ENCODE measurements around the gene ZDHHC19.
A peak's percentile ranks its signal among the peaks of the same experiment; 100 is the strongest.
"Not testable (repeated sequence)": the region's sequence is repeated elsewhere in the genome, so short reads cannot be mapped to it uniquely, and the experiment has no call there.

The ZDHHC19 gene

DNA sequence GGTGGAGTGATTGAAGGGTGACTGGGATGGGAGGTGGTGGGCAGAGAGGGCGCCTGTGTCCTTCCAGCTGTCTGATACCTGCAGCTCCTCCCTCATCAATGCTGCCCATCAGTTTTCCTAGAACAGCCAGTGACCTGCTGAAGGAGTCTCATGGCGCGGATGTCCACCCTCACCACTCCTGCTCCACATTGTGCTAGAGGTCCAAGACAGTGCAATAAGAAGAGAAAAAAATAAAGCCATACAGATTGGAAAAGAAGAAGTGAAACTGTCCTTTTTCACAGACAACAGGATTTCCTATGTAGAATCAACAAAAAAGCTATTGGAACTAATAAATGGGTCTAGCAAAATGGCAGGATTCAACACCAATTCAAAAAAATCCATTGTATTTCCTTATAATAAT lies 7.4 kb downstream of the ZDHHC19 start:
- no peak for DNase-seq (ENCODE audit: low read depth)

DNA sequence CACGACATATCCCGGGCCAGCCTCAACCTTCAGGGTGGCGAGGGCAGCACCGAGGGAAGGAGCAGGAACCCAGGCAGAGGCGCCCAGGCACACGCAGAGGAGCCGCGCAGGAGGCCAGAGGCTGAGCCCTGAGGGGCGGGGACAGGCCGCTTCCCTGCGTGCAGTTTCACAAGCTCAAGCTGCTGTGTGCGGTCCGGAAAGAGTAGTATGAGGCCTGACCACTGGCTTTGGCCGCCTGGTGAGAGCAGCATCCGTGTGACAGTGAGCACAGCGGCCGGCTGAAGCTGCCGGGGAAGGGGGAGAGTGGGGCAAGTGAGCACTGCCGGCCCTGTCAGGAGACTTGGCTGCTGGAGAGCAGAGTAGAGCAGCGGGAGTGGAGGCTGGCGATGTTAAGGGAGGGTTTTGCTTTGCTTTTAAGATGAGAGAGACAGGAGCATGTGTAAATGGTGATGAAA lies 8.7 kb downstream of the ZDHHC19 start:
- peak; percentile 25 for DNase-seq (ENCODE audit: low read depth)

DNA sequence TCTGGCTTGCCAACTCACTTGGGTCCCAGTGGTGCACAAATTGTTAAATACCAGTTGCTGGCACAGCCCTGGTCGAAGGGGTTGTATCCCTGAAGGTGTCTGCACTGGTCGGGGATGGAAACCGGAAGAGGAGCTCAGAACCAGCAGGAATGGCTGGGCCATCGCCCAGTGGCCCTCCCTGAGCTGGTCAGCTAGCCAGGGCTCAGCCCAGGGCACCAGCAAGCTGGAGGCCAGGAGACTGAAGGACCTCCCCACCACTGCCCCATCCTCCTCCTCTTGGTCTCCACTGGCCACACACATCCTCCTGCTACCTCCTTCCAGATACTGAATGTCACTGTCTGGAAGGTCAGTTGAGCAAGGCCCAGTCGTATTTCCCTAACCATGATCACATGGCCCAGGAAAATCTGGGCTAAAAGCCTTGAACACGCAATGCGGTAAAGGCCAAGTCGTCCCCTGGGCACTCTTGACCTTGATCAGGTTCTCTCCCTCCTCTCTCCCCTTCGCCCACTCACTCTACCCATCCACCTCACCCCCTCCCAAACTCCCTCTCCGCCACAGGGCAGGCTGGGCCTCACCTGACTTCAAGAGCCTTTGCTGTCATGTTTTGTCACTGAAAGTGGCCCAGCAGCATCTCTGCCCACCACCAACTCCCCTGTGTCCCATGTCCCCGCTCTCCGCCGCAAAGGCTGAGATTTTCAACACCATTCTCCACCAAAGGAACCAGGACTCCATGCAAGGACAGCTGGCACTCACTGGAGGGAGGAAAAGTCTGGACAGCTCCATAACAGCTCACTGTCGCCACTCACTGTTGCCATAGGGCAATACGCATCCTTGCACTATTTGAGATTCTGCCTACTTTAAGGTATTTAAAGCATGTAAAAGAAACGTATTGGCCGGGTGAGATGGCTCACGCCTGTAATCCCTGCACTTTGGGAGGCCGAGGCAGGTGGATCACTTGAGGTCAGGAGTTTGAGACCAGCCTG lies 12.1 kb downstream of the ZDHHC19 start:
- DNase-seq (ENCODE audit: low read depth): no peak

DNA sequence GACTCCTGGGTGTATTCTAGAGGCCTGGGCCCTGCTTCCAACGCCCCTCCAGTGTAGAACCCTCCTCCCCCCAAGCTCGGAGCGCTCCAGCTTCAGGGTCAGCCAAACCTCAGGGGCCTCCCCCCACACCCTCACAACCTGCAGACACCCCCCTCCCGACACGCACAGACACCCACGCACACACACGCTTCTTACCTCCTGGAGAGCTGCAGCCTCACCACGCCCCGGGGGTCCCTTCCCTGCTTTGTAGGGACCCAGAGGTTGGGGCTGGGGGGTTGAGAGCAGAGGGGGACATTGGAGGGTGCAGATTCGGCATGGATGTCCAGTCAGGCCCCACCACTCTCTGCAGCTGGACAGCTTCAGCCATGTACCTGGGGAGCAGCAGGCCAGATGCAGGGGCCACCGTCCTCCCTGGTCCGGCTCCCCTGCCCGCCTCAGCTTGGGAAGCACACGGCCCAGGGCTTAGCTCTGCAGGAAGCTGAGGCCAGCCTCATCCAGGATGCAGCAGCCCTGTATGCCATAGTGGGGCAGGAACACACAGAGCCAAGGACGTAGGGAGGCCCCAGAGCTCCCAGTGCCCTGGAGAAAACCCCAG lies 13.0 kb downstream of the ZDHHC19 start:
- no peak for DNase-seq (ENCODE audit: low read depth)

DNA sequence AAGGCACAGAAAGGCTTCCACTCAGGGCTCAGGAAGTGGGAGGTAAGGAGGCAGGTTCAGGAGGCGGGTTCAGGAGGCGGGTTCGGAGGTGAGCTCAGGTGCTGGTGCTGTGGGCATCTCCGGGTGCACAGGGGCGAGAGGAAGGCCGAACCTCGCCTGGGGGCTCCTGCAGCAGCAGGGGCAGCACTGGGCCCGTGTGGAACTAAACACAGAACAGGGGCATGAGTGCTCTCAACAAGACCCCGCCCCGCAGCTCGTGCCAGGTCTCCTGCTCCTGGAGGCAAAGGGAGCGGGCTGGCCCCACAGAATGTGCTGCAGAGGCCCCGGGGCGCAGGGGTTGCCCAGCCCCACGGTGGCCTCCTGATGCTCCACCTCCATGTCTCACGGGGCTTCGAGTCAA lies 13.7 kb downstream of the ZDHHC19 start:
- DNase-seq (ENCODE audit: low read depth): no peak

DNA sequence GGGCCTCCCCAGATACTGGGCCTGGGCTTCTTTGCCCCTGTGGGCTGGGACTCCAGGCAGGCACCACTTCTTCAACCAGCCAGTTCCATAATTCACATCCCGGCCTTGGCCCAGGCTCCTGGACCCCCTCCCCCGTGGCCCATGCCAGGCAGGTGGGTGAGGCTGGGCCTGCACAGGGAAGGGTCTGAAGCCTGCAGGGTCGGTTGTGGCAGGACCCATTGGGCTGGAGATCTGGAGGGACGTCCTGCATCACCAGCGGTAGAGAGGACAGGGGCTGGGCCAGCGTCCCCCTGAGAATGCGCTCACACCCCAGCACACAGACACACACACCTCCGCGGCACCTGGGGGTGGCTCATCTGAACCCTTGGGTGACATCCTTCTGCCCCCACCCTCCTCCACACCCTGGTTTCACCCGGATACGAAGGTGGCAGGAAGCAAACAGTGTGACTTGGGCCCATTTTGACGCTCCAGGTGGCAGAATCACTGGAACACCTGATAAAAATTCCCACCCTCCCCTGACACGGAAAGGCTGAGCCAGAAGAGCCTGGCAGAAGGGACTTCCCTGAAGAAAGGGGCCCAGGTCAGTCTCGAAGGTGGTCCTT lies 15.4 kb downstream of the ZDHHC19 start:
- no peak for DNase-seq (ENCODE audit: low read depth)

DNA sequence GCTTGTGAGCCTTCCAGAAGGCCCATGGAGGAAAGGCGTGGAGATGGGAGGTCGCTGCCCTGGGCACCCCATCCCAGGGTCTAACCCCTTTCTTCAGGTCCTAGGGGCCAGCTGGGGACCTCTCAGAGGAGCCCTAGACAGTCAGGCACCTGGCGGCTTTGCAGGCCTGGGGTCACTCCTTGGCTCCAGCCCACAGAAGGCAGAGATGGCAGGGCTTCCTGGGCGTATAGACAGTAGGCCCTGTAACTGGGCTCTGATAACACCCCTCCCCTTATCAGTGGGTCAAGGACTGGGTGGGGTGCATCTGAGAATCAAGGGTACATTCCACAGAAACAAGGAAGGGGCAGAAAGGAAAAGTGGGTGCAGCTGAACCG lies 16.7 kb downstream of the ZDHHC19 start:
- no peak for DNase-seq (ENCODE audit: low read depth)

DNA sequence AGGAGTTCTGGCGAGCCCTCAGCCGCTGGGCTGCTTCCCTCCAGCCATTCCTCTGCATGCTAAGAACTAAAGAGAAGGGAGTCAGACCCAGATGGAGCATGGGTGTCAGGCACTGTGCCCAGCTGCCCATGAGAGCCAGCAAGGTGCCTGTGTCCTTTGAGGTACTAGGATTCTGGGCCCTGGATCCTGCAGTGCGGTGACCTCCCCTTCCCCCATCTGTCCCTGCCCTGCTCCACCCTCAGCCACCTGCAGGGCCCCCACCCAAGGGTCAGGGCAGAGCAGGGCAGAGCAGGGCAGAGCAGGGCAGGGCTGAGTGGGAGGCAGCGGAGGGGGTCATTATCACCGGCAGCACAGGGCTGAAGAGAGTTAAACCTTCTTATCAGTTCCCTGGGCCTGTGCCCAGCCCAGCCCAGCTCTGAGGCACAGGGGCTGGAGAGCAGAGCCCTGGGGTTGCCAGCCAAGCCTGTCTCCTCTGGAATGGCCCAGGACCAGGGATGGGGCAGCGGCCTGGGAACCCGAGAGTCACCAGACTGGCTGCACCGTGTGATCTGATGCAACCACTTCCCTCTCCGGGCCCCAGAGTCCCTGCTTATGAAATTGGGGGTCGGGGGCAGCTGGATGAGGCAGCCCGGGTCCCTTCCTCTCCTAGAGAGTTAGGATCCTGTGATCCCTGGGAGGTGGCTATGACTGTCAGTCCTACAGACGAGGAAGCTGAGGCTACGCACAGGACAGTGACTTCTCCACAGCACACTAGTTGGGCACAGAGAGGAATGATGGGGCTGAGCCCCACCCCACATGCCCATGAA lies 17.3 kb downstream of the ZDHHC19 start:
- no peak for DNase-seq (ENCODE audit: low read depth)

DNA sequence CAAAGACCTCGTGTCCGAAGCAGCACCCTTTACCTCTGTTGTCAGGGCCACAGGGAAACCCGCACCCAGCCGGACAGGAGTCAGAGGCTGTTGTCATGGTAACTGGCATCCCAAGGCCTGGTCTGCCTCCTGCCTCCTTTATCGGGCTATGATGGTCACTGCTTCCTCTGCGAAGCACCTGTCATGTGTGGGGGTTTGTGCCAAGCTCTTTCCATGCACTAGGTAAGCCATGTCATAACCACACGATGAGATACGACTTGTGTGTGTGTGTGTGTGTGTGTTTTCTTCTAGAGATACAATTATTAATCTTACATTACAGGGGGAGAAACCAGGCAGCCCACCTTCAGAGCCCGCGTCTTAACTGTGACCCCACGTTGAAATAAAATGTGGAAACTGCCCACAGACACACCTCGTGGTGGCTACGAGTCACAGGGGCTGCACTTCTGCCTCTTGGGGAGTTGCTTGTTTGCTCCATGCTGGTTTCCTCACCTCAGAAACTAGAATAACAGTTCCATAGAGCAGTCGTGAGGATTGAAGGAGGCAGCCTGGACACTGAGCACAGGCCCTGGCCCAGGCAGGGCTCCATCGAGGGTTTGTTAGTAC lies 18.0 kb downstream of the ZDHHC19 start:
- DNase-seq (ENCODE audit: low read depth): no peak

DNA sequence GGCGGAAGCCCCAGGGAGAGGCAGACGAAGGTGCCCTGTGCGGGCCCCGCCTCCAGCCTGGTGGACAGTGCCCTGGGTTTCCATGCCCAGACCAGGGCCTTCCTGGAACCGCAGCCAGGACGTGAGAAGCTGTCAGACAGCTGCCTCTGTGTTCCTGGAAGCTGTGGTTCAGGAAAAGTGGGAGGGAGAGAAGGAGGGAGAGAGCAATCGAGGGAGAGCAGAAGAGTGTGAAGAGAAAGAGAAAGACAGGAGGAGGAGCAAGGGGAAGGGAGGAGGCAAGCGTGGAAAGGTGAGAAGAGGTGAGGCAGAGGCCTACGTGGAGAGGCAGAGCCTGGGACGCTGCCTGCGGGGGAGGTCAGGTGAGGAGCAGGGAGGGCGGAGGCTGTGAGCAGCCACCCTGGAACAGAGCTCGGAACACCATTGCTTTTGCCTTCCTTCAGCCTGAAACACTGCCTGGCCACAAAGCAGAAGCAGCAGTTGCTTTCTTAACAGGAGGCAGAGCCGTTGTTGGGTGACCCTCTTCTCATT lies 18.6 kb downstream of the ZDHHC19 start:
- no peak for DNase-seq (ENCODE audit: low read depth)

DNA sequence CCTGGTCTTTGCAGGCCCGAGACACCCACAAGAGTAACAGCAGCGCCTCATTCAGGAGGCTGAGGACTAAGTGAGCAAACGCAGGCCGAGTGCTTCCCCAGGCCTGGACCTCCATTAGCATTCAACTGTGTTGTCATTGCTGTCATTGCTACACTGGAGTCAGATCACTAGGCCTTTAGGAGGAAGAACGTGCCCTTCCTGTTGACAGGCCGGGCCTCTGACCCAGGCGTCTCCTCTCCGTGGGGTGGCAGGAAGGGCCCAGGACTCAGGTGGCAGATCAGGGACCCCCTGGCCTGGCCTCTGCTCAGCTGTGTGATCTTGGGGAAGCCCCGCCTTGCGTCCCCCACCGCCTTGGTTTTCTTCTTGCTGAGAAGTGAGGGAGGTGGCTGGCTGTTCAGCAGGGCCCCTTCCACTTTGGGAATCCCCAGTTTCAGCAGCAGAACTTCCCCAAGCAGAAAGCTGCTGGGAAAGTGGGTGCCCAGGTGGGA lies 19.1 kb downstream of the ZDHHC19 start:
- no peak for DNase-seq (ENCODE audit: low read depth)

DNA sequence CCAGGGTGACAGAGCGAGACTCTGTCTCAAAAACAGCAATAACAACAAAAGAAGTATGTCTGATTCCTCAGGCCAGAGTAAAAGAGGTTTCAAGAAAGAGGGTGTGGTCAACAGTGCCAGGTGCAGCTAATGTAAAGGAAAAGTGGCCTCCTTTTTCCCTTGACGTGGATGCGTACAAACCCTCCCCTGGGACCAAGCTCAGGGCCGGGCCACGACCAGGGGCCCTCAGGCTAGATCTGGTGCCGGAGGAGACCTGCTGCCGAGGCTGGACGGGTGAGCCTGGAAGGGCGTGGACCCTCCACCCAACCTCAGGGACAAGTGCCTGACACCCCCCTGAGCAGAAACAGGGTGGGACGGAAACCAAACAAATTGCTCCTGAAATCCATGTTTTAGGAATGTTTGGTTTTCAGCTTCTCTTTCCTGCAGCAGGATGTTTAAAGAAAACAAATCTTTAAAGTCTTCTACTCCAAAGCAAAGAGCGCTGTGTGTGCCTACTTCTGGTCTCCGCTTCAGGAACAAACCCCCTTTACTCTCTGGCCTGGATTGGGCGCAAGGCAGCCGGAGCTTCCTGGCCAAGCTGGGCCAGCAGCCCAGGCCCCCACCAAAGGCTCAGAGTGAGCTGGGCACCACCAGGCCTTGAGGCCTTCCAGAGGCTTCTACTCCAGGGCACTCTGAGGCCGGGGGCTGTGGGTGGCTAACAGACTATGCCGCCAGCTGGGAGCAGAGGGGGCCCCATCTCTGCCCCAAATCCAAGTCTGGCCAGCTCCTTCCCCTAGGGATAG lies 21.4 kb downstream of the ZDHHC19 start:
- DNase-seq (ENCODE audit: low read depth): no peak

DNA sequence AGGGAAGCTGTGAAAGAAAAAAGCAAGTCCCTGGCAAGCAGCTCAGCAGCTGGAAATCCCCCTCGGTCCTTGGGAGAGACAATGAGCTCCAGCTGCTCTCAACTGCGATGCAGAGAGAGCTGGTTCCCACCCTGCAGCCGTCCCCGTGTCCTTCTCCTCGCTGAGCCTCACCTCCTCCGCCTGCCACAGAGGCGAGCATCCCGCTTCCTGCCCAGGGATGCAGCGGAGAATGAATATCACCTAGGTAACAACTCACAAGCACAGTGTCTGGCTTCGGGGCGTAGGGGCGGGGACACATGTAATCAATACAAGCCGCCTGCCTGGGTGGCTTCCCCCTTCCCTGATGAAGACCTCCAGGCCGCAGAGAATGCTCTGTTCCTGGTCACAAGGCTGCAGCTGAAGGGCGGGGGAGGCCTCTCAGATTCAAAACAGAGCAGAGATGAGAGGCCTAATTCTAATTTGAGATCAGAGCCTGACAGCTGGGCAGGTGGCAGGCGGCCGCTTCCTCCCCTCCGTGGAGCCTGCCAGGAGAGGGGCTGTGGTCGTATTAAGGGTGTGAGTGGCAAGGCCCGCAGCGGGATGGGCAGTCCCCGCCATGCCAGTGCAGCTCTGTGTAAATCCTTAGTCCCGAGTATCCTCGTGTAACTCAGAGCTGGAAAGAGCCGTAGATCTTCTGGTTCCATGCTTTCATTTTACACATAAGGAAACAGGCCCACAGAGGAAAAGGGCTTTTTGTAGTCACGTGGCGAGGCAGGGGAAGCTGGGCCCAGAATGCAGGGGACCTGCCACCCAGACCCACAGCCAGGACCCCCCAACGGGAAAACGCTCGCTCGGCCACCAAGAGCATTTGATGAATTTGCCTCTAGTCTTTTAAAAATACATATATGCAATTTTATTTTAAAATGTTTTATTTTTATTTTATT lies 24.3 kb downstream of the ZDHHC19 start:
- no peak for DNase-seq (ENCODE audit: low read depth)

DNA sequence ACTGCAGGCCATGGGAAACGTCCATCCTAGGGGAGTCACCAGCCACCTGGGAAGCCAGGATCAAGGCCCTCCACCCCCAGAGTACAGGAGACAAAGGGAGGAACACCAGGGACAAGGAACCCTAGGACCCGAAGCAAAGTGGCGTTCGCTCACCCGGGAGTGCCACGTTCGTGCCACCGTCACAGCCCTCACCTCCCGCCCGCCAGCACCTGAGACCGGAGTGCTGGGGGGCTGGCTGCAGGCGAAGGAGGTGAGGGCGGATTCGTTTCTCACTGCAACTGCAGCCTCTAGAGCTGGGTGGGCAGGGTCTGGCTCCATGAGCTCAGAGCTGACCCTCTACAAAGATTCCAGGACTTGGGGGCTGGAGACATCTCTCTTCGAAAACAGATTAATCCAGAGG lies 26.3 kb downstream of the ZDHHC19 start:
- no peak for DNase-seq (ENCODE audit: low read depth)

DNA sequence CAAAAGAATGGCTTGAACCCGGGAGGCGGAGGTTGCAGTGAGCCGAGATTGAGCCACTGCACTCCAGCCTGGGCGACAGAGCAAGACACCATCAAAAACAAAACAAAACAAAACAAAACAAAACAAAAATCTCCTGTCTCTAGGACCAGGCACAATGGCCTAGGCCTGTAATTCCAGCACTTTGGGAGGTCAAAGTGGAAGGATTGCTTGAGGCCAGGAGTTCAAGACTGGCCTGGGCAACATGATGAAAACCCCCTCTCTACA lies 27.1 kb downstream of the ZDHHC19 start:
- not testable (repeated sequence) for DNase-seq (ENCODE audit: low read depth)

DNA sequence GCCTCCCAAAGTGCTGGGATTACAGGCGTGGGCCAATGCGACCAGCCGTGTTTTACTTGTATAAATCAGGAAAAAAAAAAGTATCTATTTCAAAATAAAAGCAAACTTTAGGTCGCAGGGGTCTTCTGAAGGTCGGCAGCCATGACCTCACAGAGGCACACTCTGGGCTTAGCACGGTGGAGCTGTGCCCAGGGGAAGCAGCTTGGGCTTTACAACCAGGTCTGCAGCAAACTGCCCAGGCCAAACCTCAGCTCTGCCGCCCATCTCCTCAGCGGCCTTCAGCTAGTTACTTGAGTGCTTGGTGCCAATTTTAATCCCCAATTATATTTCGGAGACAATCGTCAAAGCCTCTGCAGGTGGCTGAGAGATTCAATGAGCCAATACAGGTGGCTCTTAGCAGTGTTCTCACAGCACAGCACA lies 30.1 kb downstream of the ZDHHC19 start:
- no peak for DNase-seq (ENCODE audit: low read depth)

DNA sequence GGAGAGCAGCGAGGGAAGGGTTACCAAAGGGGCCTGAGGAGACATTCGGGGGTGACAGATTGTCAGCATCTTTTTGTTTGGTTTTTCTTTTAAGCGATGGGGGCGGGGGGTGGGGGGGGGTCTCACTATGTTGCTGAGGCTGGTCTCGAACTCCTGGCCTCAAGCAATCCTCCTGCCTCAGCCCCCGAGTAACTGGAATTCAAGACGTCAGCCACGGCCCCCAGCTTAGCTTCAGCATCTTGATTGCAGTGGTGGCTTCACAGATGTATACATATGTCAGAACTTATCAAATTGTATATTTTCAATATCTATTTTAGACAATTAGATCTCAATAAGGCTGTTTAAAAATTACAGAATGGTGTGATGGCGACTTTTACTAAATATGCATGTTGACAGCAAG lies 30.9 kb downstream of the ZDHHC19 start:
- no peak for DNase-seq (ENCODE audit: low read depth)

DNA sequence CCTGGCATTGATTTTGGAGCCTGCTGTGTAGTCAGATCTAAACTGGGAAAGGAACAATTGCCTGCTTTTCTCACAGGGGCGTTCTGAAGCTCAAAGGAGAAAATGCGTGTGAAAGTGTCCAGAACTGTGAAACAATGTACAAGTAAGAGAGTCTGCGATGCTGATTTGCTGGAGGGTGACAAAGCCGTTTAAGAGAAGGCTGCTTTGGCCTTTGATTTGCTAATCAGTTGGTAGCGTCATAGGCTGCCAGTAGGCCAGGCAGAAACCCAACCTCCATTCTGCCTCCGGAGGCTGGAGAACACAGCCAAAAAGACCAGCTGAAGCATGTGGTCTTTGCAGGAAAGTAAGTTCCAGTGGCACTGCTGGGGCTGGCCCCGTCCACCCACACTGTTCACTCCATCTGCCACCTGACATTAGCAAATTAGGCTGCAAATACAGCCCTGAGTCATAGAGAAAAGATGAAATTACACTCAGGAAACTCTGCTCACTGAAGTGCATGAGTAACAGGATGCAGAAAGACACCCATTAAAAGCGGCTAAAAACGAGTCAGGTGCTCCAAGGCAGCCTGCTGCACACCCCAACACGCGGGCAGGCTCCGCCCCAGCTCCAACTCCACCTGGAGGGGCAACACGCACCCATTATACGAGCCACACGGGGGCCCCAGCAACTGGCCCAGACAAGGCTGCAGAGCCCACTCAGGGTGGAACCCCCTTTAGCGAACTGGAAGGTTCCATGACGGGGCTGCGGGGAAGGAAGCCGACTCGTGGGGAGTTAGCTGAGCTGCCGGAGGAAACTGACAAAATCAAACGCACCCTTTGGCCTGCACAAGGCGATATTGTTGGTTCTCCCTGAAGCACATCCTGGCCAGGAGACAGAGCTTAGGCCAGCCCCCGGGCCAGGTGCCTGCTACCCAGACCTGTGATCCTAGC lies 31.6 kb downstream of the ZDHHC19 start:
- peak; percentile 33 for DNase-seq (ENCODE audit: low read depth)

DNA sequence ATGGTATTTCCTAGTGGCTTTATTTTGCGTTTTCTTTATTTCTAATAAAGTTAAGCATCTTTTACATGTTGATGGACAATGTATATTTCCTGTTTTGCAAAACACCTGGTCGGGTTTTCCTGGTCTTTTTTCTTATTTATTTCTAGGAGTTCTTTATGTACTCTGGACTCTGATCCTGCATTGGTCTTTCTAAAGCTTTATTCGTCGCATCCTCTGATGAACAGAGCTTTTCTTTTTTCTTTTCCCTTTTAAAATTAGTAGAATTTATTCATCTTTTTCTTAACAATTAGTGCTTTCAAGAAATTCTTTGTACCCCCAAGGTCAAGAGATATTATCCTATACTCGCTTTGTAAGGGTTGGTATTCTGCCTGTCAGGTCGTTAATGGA lies 32.2 kb downstream of the ZDHHC19 start:
- DNase-seq (ENCODE audit: low read depth): no peak

Measured in stromal cell of bone marrow (primary cell).